ENCODE results near the gene CACNA2D1. TPM values are rescaled to one million over a fixed set of nuclear protein-coding genes. Genes with fewer than 3 reads are reported as not detected.

CACNA2D1 gene
- total RNA-seq, 1 donor from 2014 or later, result 197 TPM

GRCh38 chr7:82358009-82358578, 85.5 kb downstream of the CACNA2D1 start:
- FAIRE-seq, result no peak
- DNase-seq (ENCODE audit: low spot score in 2 of 2), result no peak

DNA sequence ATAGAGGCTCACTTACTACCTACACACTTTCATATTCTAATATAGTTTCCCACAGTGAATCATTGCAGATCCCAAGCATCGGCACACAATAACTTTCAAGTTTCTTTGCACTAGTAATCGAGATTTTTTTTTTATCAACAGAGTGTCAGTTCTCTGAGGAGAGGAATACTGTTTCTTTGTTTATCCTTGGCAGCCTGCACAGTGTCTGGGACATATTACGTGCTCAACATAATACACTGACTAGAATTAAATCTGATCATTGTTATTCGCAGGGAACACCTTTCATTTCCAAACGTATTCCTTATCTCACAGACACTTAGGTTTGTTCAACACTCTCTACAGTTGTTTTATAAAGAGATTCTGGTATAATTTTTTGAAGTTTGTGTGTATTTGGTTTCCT, 95.3 kb downstream of the CACNA2D1 start:
- DNase-seq (ENCODE audit: low spot score in 2 of 2) (no peak), FAIRE-seq (no peak)

- FAIRE-seq, result no peak
- DNase-seq (ENCODE audit: low spot score in 2 of 2), result no peak
These were observed 95.8 kb downstream of the CACNA2D1 start for GRCh38 chr7:82347808-82348207.

DNA sequence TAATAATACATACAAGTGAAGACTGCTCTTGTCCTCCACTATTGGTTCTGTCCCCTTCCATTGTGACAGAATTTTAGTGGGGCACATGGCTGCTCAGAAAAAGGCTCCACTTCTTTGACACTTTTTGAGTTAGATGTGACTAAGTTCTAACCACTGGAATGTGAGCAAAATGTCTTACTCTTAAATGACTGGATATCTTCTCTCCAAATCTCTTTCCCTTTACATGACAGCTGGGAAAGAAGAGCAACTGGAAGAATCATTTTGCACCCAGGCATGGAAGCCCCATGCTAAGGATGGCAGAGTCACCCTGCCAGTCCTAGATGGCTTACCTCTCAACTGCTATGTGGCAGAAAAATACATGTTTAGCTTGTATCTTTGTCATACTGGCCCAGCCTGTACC, 97.7 kb downstream of the CACNA2D1 start:
- FAIRE-seq, result no peak
- DNase-seq (ENCODE audit: low spot score in 2 of 2), result no peak

GRCh38 chr7:82343716-82344115, 99.9 kb downstream of the CACNA2D1 start:
- DNase-seq (ENCODE audit: low spot score in 2 of 2) (no peak), FAIRE-seq (no peak)

- DNase-seq (ENCODE audit: low spot score in 2 of 2), result no peak
- no peak for FAIRE-seq
These were observed 103.6 kb downstream of the CACNA2D1 start for GRCh38 chr7:82339958-82340357.

- DNase-seq (ENCODE audit: low spot score in 2 of 2) (no peak), FAIRE-seq (no peak)
These were observed 107.7 kb downstream of the CACNA2D1 start for GRCh38 chr7:82335927-82336326.

DNA sequence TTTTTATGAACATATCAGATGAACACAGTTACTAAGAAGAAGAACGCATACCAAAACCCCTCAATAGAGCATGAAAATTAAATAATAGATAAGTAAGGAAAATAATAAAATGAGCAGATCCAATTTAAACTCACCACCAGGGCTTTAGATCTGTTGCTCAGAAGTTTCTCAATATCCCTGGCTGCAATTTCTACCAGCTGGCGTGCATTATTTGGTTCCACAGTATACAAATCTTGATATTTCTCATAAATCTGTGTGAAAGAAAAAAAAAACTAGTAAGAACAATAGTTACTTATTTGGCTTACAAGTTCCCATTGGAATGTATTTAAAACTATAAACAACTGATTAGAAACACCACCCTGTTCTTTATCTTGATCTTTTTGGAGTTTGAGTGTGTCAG, 108.6 kb downstream of the CACNA2D1 start:
- no peak for DNase-seq (ENCODE audit: low spot score in 2 of 2)
- FAIRE-seq, result no peak

DNA sequence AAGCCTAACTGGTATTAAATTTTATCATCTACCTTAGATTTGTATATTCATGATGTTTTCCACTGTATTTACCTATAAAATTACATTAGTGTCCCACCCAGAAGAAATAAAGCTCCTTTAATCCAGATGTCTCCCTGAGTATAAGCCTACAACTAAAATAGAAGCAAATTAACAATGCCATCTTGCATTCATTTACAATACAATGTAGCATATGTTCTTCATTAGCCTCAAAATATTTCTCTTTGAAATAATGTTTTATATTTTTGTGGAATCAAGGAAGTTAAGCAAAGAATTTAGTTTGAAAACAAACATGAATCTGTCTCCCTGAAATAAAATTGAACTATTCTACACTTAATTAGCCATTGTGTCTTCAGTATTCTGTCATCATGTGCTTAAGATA, 112.3 kb downstream of the CACNA2D1 start:
- FAIRE-seq, result no peak
- no peak for DNase-seq (ENCODE audit: low spot score in 2 of 2)

DNA sequence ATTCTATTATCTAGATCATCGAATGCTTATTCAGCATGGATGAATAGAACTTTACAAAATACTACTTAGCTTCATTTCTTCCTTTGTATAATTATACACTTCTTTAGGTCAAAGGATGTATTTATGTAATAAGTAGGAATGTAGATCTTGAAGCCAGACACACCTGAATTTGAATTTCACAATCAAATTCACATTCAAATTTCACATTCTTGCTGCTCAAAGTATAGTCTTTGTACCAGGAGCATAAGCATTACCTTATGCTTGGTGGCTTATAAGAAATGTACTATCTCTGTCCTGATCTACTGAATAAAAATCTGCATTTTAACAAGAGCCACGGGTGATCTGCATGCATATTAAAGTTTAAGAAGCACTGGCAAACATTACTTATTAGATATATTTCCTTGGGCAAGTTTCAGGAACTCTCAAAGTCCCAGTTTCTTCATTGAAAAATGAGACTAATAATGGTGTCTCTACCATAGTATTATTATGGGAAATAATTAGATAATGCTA, 112.8 kb downstream of the CACNA2D1 start:
- DNase-seq (ENCODE audit: low spot score in 2 of 2) (no peak), FAIRE-seq (no peak)

- no peak for FAIRE-seq
- no peak for DNase-seq (ENCODE audit: low spot score in 2 of 2)
These were observed 115.7 kb downstream of the CACNA2D1 start for GRCh38 chr7:82327898-82328297.

- DNase-seq (ENCODE audit: low spot score in 2 of 2), result no peak
- no peak for FAIRE-seq
These were observed 118.2 kb downstream of the CACNA2D1 start for GRCh38 chr7:82325416-82325815.

DNA sequence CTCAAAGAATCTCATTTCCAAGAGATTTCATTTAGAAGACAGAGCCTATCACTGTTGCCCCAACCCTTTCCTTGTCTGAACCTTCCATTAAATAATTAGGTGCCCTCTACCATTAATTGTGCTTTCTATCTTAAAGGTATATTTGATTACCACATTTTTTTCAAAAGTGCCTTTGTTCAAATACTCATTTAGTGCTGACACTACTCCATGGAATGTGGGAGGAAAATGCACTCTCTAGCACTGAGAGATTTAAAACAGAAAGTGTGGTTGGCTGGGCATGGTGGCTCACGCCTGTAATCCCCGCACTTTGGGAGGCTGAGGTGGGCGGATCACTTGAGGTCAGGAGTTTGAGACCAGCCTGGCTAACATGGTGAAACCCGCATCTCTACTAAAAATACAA, 119.8 kb downstream of the CACNA2D1 start:
- FAIRE-seq, result no peak

GRCh38 chr7:82319674-82320118, 123.9 kb downstream of the CACNA2D1 start:
- FAIRE-seq (no peak), DNase-seq (ENCODE audit: low spot score in 2 of 2) (peak; percentile 2 to 22)

More for the DNA sequence above, 119.8 kb downstream of the CACNA2D1 start:
- no peak for DNase-seq (ENCODE audit: low spot score in 2 of 2)

DNA sequence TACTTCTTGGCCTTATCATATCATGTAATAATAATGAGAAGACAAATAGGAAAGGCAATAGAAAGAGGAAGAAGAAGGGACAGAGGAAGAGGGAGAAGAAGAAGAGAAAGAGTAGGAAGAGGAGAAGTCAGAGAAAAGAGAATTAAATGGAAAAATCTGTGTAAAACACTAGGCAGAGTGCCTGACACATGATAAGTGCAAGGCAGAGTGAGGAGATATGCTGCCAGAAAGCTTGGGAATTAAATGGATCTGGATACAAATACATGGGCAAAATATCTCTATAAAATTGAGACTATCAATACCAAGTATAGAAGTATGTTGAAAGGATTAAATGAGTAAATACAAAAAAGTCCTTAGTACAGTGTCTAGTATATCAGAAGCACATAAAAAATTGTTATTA, 124.8 kb downstream of the CACNA2D1 start:
- DNase-seq (ENCODE audit: low spot score in 2 of 2), result no peak

DNA sequence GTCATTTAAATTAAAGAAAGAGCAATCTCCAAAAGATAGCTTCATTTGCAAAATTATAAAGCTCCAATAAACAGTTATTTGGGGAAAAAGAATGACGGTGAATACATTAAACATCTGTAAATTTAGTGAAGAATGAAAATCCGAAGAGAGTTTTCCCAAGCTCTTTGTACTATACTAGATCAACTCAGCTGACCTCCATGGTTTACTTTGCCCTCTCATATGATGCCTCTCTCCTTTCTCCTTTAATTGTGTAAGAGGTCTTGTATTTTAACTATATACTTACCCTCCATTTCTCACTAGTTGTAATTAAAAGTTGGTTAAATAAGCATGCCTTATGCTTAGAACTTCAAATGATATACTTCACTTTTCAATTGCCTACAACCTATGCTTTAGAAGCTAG, 125.8 kb downstream of the CACNA2D1 start:
- FAIRE-seq, result no peak

More for the DNA sequence above, 124.8 kb downstream of the CACNA2D1 start:
- FAIRE-seq, result no peak

DNA sequence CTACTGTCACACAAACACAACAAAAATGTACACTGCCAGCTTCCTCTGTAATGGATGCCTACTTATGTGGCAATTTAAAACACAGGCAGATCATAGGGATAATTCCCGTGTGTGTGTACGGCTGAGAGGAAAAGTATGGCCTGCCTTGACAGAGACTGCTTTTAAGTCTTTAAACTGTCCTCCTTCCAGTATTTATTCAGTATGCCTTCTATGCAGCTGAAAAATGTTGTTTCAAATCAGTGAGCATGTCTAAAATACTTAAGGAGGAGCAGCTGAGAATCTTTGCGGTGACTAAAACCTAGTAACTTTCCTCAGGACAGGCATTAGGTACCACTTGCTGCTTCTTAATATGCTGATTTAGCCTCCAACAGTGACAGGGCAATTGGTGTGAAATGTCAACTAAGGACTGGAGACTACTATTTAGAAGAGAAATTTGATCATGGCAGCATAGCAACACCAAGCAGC, 126.3 kb downstream of the CACNA2D1 start:
- DNase-seq (ENCODE audit: low spot score in 2 of 2) (no peak), FAIRE-seq (no peak)

More for the DNA sequence above, 125.8 kb downstream of the CACNA2D1 start:
- no peak for DNase-seq (ENCODE audit: low spot score in 2 of 2)

DNA sequence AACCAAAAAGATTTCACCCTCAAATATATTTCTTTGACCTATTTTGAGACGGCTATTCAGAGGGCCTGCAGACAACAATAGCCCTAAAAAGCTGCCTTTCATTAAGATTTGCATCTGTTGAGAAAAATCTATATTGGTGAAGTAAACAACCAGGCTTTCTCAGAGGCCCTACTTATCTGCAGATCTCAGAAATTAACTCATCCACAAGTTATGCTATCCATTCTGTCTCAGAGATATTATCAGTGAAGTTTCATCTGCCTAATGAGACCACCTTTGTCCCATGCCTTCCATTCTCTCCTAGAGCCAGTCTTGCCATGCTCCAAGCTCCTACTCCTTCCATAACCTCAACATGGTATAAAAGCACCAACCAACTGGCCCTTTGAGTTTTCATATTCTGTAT, 130.3 kb downstream of the CACNA2D1 start:
- no peak for FAIRE-seq

GRCh38 chr7:82312646-82313045, 130.9 kb downstream of the CACNA2D1 start:
- no peak for FAIRE-seq

More for the DNA sequence above, 130.3 kb downstream of the CACNA2D1 start:
- no peak for DNase-seq (ENCODE audit: low spot score in 2 of 2)

GRCh38 chr7:82305347-82306005, 138.1 kb downstream of the CACNA2D1 start:
- FAIRE-seq, result no peak

More at GRCh38 chr7:82312646-82313045, 130.9 kb downstream of the CACNA2D1 start:
- DNase-seq (ENCODE audit: low spot score in 2 of 2), result no peak

DNA sequence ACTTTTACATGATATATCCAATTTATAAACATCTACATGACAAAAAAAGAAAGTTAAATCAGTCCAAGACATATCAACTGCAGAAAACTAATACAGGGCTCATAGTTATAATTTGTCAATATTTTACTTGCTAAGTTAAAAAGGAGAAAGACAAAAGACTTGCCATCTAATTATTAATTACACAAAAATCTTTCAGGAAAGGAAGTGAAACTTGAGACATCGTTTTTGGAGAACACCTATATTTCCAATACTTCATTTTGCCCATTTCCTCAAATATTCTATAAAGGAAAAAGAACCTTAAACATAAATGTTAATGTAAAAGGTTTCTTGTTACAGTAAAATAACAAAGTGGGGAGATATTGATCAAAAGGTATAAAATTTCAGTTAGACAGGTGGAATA, 148.7 kb downstream of the CACNA2D1 start:
- peak; percentile 81 for FAIRE-seq
- no peak for DNase-seq (ENCODE audit: low spot score in 2 of 2)

More at GRCh38 chr7:82305347-82306005, 138.1 kb downstream of the CACNA2D1 start:
- DNase-seq (ENCODE audit: low spot score in 2 of 2), result no peak

DNA sequence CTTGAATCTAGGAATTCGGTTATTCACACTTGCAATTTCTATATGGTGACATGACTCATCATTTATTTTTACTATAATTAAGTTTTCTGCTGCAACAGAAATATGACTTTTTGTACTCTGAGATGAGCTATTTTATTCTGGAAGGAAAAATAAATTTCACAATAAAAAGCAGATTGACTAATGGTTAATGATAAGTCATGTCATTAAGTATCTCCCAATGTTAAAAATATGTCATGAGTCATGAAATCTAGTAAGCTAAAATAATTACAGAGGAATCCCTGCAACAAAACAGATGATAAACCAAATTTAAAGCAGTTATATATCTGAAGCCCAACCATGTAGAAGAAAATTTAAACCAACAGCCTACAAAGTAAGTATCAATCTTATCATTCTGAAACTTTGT, 149.2 kb downstream of the CACNA2D1 start:
- no peak for DNase-seq (ENCODE audit: low spot score in 2 of 2)
- FAIRE-seq, result no peak
